Measurements from ENCODE around the gene RAP2A.

RAP2A gene

GRCh38 chr13:97492684-97493371 lies 58.9 kb downstream of the RAP2A start:
- in situ Hi-C loops (cut with MboI; ENCODE audit: low sequenced_read_pairs): no loop called here

- in situ Hi-C loops (cut with MboI; ENCODE audit: low sequenced_read_pairs): no loop called here
Measured at GRCh38 chr13:97493456-97493855, 59.5 kb downstream of the RAP2A start.

GRCh38 chr13:97495678-97496077 lies 61.7 kb downstream of the RAP2A start:
- in situ Hi-C loops (cut with MboI; ENCODE audit: low sequenced_read_pairs): no loop called here

GRCh38 chr13:97496511-97496910 lies 62.5 kb downstream of the RAP2A start:
- in situ Hi-C loops (cut with MboI; ENCODE audit: low sequenced_read_pairs): no loop called here

- in situ Hi-C loops (cut with MboI; ENCODE audit: low sequenced_read_pairs): no loop called here
Measured at GRCh38 chr13:97497400-97497799, 63.4 kb downstream of the RAP2A start.

GRCh38 chr13:97498419-97498818 lies 64.5 kb downstream of the RAP2A start:
- in situ Hi-C loops (cut with MboI; ENCODE audit: low sequenced_read_pairs): no loop called here

GRCh38 chr13:97499181-97499580 lies 65.2 kb downstream of the RAP2A start:
- in situ Hi-C loops (cut with MboI; ENCODE audit: low sequenced_read_pairs): no loop called here

- in situ Hi-C loops (cut with MboI; ENCODE audit: low sequenced_read_pairs): no loop called here
Measured at GRCh38 chr13:97502181-97502580, 68.2 kb downstream of the RAP2A start.

- in situ Hi-C loops (cut with MboI; ENCODE audit: low sequenced_read_pairs): no loop called here
Measured at GRCh38 chr13:97502706-97503105, 68.7 kb downstream of the RAP2A start.

- in situ Hi-C loops (cut with MboI; ENCODE audit: low sequenced_read_pairs): no loop called here
Measured at GRCh38 chr13:97505017-97505416, 71.0 kb downstream of the RAP2A start.

GRCh38 chr13:97506511-97506910 lies 72.5 kb downstream of the RAP2A start:
- in situ Hi-C loops (cut with MboI; ENCODE audit: low sequenced_read_pairs): no loop called here

- in situ Hi-C loops (cut with MboI; ENCODE audit: low sequenced_read_pairs): no loop called here
Measured at GRCh38 chr13:97512732-97513131, 78.8 kb downstream of the RAP2A start.

- in situ Hi-C loops (cut with MboI; ENCODE audit: low sequenced_read_pairs): no loop called here
Measured at GRCh38 chr13:97515643-97516042, 81.7 kb downstream of the RAP2A start.

- in situ Hi-C loops (cut with MboI; ENCODE audit: low sequenced_read_pairs): no loop called here
Measured at GRCh38 chr13:97517967-97518366, 84.0 kb downstream of the RAP2A start.

Measured in HL-60/S4 treated with retinoic acid at 250 ng/mL for 4 days and 3 days (cell line).